ENCODE measurements around the gene TUT1.

The TUT1 gene

GRCh38 chr11:62558669-62559068 lies 32.7 kb downstream of the TUT1 start:
- in situ Hi-C loops (cut with HindIII; ENCODE audit: low sequenced_read_pairs), result loop anchor here (25.0 kb wide), 1 partner anchor 121 kb away; no protein-coding TSS in a partner anchor

- in situ Hi-C loops (cut with HindIII; ENCODE audit: low sequenced_read_pairs), result loop anchor here (25.0 kb wide), 1 partner anchor 120 kb away; no protein-coding TSS in a partner anchor
These were observed 34.3 kb downstream of the TUT1 start for GRCh38 chr11:62556875-62557631.

- in situ Hi-C loops (cut with HindIII; ENCODE audit: low sequenced_read_pairs), result loop anchor here (25.0 kb wide), 1 partner anchor 119 kb away; no protein-coding TSS in a partner anchor
These were observed 35.0 kb downstream of the TUT1 start for GRCh38 chr11:62556108-62556874.

GRCh38 chr11:62555464-62556107 lies 35.7 kb downstream of the TUT1 start:
- in situ Hi-C loops (cut with HindIII; ENCODE audit: low sequenced_read_pairs), result loop anchor here (25.0 kb wide), 1 partner anchor 118 kb away; no protein-coding TSS in a partner anchor

- in situ Hi-C loops (cut with HindIII; ENCODE audit: low sequenced_read_pairs), result loop anchor here (25.0 kb wide), 1 partner anchor 117 kb away; no protein-coding TSS in a partner anchor
These were observed 36.7 kb downstream of the TUT1 start for GRCh38 chr11:62554387-62555167.

- in situ Hi-C loops (cut with HindIII; ENCODE audit: low sequenced_read_pairs), result loop anchor here (25.0 kb wide), 1 partner anchor 117 kb away; no protein-coding TSS in a partner anchor
These were observed 37.4 kb downstream of the TUT1 start for GRCh38 chr11:62553839-62554361.

- in situ Hi-C loops (cut with HindIII; ENCODE audit: low sequenced_read_pairs), result loop anchor here (25.0 kb wide), 1 partner anchor 116 kb away; no protein-coding TSS in a partner anchor
These were observed 38.1 kb downstream of the TUT1 start for GRCh38 chr11:62553080-62553838.

- in situ Hi-C loops (cut with HindIII; ENCODE audit: low sequenced_read_pairs), result loop anchor here (25.0 kb wide), 1 partner anchor 115 kb away; no protein-coding TSS in a partner anchor
These were observed 38.7 kb downstream of the TUT1 start for GRCh38 chr11:62552485-62553079.

GRCh38 chr11:62550478-62550877 lies 40.8 kb downstream of the TUT1 start:
- in situ Hi-C loops (cut with HindIII; ENCODE audit: low sequenced_read_pairs), result loop anchor here (25.0 kb wide), 1 partner anchor 113 kb away; no protein-coding TSS in a partner anchor

- in situ Hi-C loops (cut with HindIII; ENCODE audit: low sequenced_read_pairs), result no loop called here
These were observed 42.6 kb downstream of the TUT1 start for GRCh38 chr11:62548545-62549335.

GRCh38 chr11:62547691-62548281 lies 43.5 kb downstream of the TUT1 start:
- in situ Hi-C loops (cut with HindIII; ENCODE audit: low sequenced_read_pairs), result no loop called here

GRCh38 chr11:62546929-62547625 lies 44.2 kb downstream of the TUT1 start:
- in situ Hi-C loops (cut with HindIII; ENCODE audit: low sequenced_read_pairs), result no loop called here

- in situ Hi-C loops (cut with HindIII; ENCODE audit: low sequenced_read_pairs), result no loop called here
These were observed 44.9 kb downstream of the TUT1 start, which contains the start of gene AHNAK for GRCh38 chr11:62546244-62546928. Gene AHNAK (minus strand): TSS chr11:62546806. CDS start chr11:62536098, 10,708 bp downstream.

- in situ Hi-C loops (cut with HindIII; ENCODE audit: low sequenced_read_pairs), result no loop called here
These were observed 45.7 kb downstream of the TUT1 start for GRCh38 chr11:62545437-62546243.

- in situ Hi-C loops (cut with HindIII; ENCODE audit: low sequenced_read_pairs), result no loop called here
These were observed 46.5 kb downstream of the TUT1 start for GRCh38 chr11:62544581-62545436.

All from DLD1 (cell line).